ENCODE measurements around the gene SFXN5.

Gene SFXN5

GRCh38 chr2:72994282-72994990 is 77.1 kb downstream of the SFXN5 start:
- DNase-seq: no peak
- ATAC-seq: no peak

- ATAC-seq: no peak
- no peak for DNase-seq
Observed at GRCh38 chr2:72993933-72994280, 77.6 kb downstream of the SFXN5 start.

GRCh38 chr2:72993147-72993932 is 78.2 kb downstream of the SFXN5 start:
- ATAC-seq (no peak), DNase-seq (peak; percentile 51)

- ATAC-seq (no peak), DNase-seq (no peak)
Observed at GRCh38 chr2:72992734-72993102, 78.8 kb downstream of the SFXN5 start.

GRCh38 chr2:72991980-72992733 is 79.4 kb downstream of the SFXN5 start:
- DNase-seq (no peak), ATAC-seq (no peak)

GRCh38 chr2:72991439-72991725 is 80.1 kb downstream of the SFXN5 start:
- ATAC-seq: no peak
- no peak for DNase-seq

- ATAC-seq: no peak
- DNase-seq: no peak
Observed at GRCh38 chr2:72990695-72991438, 80.6 kb downstream of the SFXN5 start.

- DNase-seq (no peak), ATAC-seq (no peak)
Observed at GRCh38 chr2:72989770-72990556, 81.5 kb downstream of the SFXN5 start.

GRCh38 chr2:72988726-72989273 is 82.7 kb downstream of the SFXN5 start:
- ATAC-seq: no peak
- DNase-seq: no peak

- ATAC-seq (no peak), DNase-seq (no peak)
Observed at GRCh38 chr2:72988041-72988440, 83.5 kb downstream of the SFXN5 start.

- no peak for DNase-seq
- ATAC-seq: no peak
Observed at GRCh38 chr2:72985891-72986683, 85.4 kb downstream of the SFXN5 start.

- no peak for DNase-seq
Observed at GRCh38 chr2:72985136-72985535, 86.4 kb downstream of the SFXN5 start.

GRCh38 chr2:72984172-72984671 is 87.3 kb downstream of the SFXN5 start:
- no peak for DNase-seq
- no peak for ATAC-seq

More at GRCh38 chr2:72985136-72985535, 86.4 kb downstream of the SFXN5 start:
- no peak for ATAC-seq

- ATAC-seq (no peak), DNase-seq (no peak)
Observed at GRCh38 chr2:72983500-72984161, 87.9 kb downstream of the SFXN5 start.

GRCh38 chr2:72982781-72983499 is 88.6 kb downstream of the SFXN5 start:
- DNase-seq: no peak

GRCh38 chr2:72982219-72982618 is 89.3 kb downstream of the SFXN5 start:
- peak; percentile 17 for ATAC-seq
- DNase-seq: no peak

More at GRCh38 chr2:72982781-72983499, 88.6 kb downstream of the SFXN5 start:
- no peak for ATAC-seq

GRCh38 chr2:72981536-72981935 is 90.0 kb downstream of the SFXN5 start:
- no peak for DNase-seq
- ATAC-seq: no peak

GRCh38 chr2:72980535-72981217 is 90.8 kb downstream of the SFXN5 start:
- DNase-seq (no peak), ATAC-seq (no peak)

GRCh38 chr2:72979896-72980295 is 91.6 kb downstream of the SFXN5 start:
- ATAC-seq (no peak), DNase-seq (no peak)

Measured in stimulated activated naive CD8-positive, alpha-beta T cell treated with anti-CD3 and anti-CD28 coated beads, Interleukin-15, Interleukin-2, amounts not matched to agents 100 U/mL and 50 U/mL, for 24 hours (primary cell).